Left ventricle myocardium inferior (tissue), 1 donor: ENCODE measurements around the gene EFNB3. TPM values are rescaled to one million over a fixed set of nuclear protein-coding genes. Genes with fewer than 3 reads are reported as not detected.

Experiments used
- DNase-seq: peaks from one replicate; pipeline ENCODE4 v3.0.0-alpha.2; 2020
- H3K27ac ChIP-seq: fragments of 200-600 bp; replicated peaks from 2 replicates; pipeline ENCODE4 v1.8.0; 2021
- H3K27me3 ChIP-seq: fragments of 200-600 bp; 2 replicates; pipeline ENCODE4 v1.8.0; 2021; ENCODE audit warnings: low read depth
- H3K36me3 ChIP-seq: fragments of 200-600 bp; 2 replicates; pipeline ENCODE4 v1.8.0; 2021
- H3K4me1 ChIP-seq: fragments of 200-600 bp; 2 replicates; pipeline ENCODE4 v1.8.0; 2021
- H3K4me3 ChIP-seq: fragments of 200-600 bp; 2 replicates; pipeline ENCODE4 v1.8.0; 2021; ENCODE audit warnings: mild to moderate bottlenecking, moderate library complexity
- H3K9me3 ChIP-seq: fragments of 200-600 bp; replicated peaks from 2 replicates; pipeline ENCODE4 v1.8.0; 2021
- CTCF ChIP-seq: fragments of 200-600 bp; IDR thresholded peaks from 2 replicates; pipeline ENCODE4 v1.8.0; 2021; ENCODE audit warnings: antibody characterized with exemption, mild to moderate bottlenecking, borderline replicate concordance
- intact Hi-C: fragments of 100-400 bp; cut with micrococcal nuclease; formaldehyde crosslinking; loops from one replicate; pipeline ENCODE4 v1.11.0; 2022
- total RNA-seq: library from RNA; stranded (reverse); fragmentation: NEBNext Ultra II Directional; extraction: Animal tissue kit (Norgen Biotek cat#: 25700); gene quantifications from one replicate; pipeline ENCODE4 v1.2.1, GENCODE V29; 2021
- donor health status: DM: no; HTN: yes; CAD: no; lungs with severe emphysema.

EFNB3 gene
- total RNA-seq, 1 donor from 2014 or later = not detected

GRCh38 chr17:7732981-7733539 is 28.1 kb downstream of the EFNB3 start:
- Histone ChIP-seq H3K27ac (no peak overlapping the region), H3K4me3 (no peak overlapping the region), H3K27me3 (peaks cover 17% of the 10 kb centered on the region), H3K36me3 (no peaks in the 10 kb centered on the region), H3K9me3 (no peaks in the 10 kb centered on the region), H3K4me1 (no peaks in the 10 kb centered on the region)
- intact Hi-C loops = no loop called here
- TF ChIP-seq CTCF = no peak
- DNase-seq = no peak

- no peak for DNase-seq
- Histone ChIP-seq H3K4me3 (no peak overlapping the region), H3K36me3 (no peaks in the 10 kb centered on the region), H3K27ac (no peak overlapping the region), H3K9me3 (no peaks in the 10 kb centered on the region), H3K27me3 (peaks cover 51% of the 10 kb centered on the region), H3K4me1 (no peaks in the 10 kb centered on the region)
- intact Hi-C loops = no loop called here
- TF ChIP-seq CTCF = no peak
Measured at GRCh38 chr17:7737601-7738000, 32.6 kb downstream of the EFNB3 start.

- no peak overlapping the region for H3K4me3 ChIP-seq
- intact Hi-C loops = loop anchor here (10.0 kb wide), 1 partner anchor 255 kb away; no protein-coding TSS in a partner anchor
- H3K9me3 ChIP-seq = no peaks in the 10 kb centered on the region
- H3K27ac ChIP-seq = no peak overlapping the region
- TF ChIP-seq CTCF = no peak
- H3K4me1 ChIP-seq = no peaks in the 10 kb centered on the region
- DNase-seq = no peak
- H3K36me3 ChIP-seq = no peaks in the 10 kb centered on the region
- H3K27me3 ChIP-seq = peaks cover 55% of the 10 kb centered on the region
Measured at GRCh38 chr17:7739746-7740145, 34.7 kb downstream of the EFNB3 start.

- peak overlapping the region; percentile 34 for H3K4me3 ChIP-seq
- peaks cover 48% of the 10 kb centered on the region for H3K27me3 ChIP-seq
- no peaks in the 10 kb centered on the region for H3K9me3 ChIP-seq
- no peak for TF ChIP-seq CTCF
- no peaks in the 10 kb centered on the region for H3K4me1 ChIP-seq
- intact Hi-C loops = loop anchor here (10.0 kb wide), 1 partner anchor 254 kb away; no protein-coding TSS in a partner anchor
- no peaks in the 10 kb centered on the region for H3K36me3 ChIP-seq
- no peak overlapping the region for H3K27ac ChIP-seq
- DNase-seq = peak; percentile 23
Measured at GRCh38 chr17:7740481-7741001, 35.5 kb downstream of the EFNB3 start.

- no peak overlapping the region for H3K27ac ChIP-seq
- H3K9me3 ChIP-seq = no peaks in the 10 kb centered on the region
- no peak for DNase-seq
- H3K4me1 ChIP-seq = peaks cover 1% of the 10 kb centered on the region
- H3K4me3 ChIP-seq = no peak overlapping the region
- intact Hi-C loops = loop anchor here (10.0 kb wide), 1 partner anchor 252 kb away; no protein-coding TSS in a partner anchor
- no peak for TF ChIP-seq CTCF
- peaks cover 37% of the 10 kb centered on the region for H3K27me3 ChIP-seq
- no peaks in the 10 kb centered on the region for H3K36me3 ChIP-seq
Measured at GRCh38 chr17:7742729-7743128, 37.7 kb downstream of the EFNB3 start.
